GM06990 (cell line): Measurements from ENCODE around the gene GJA10.

Source experiments
- DNase-seq: peaks from one replicate; pipeline ENCODE4 v3.0.0-alpha.2; 2011; ENCODE audit not compliant: insufficient read length; ENCODE audit errors: extremely low read depth
- H3K27me3 ChIP-seq: replicated peaks from 2 replicates; pipeline ENCODE4 v1.6.0; 2011; ENCODE audit warnings: low read length; ENCODE audit not compliant: control insufficient read depth, insufficient read depth
- H3K36me3 ChIP-seq: 2 replicates; pipeline ENCODE4 v1.5.1; 2011; ENCODE audit warnings: low read length; ENCODE audit not compliant: control insufficient read depth, insufficient read depth
- H3K4me3 ChIP-seq: replicated peaks from 2 replicates; pipeline ENCODE4 v1.5.1; 2011; ENCODE audit warnings: low read depth, mild to moderate bottlenecking, control low read depth, low read length
- CTCF ChIP-seq: IDR thresholded peaks from 2 replicates; pipeline ENCODE4 v1.5.1; 2011; ENCODE audit warnings: low read length, control low read depth, mild to moderate bottlenecking, inconsistent platforms; ENCODE audit not compliant: insufficient read depth, poor library complexity, severe bottlenecking

Gene GJA10

GRCh38 chr6:89942601-89943000 is 48.3 kb downstream of the GJA10 start:
- Histone ChIP-seq H3K27me3 (peaks cover 3% of the 10 kb centered on the region), H3K4me3 (no peak overlapping the region), H3K36me3 (no peaks in the 10 kb centered on the region)
- DNase-seq, result no peak
- no peak for TF ChIP-seq CTCF

GRCh38 chr6:89944181-89944755 is 50.0 kb downstream of the GJA10 start:
- no peak for DNase-seq
- no peaks in the 10 kb centered on the region for H3K36me3 ChIP-seq
- H3K27me3 ChIP-seq, result peaks cover 3% of the 10 kb centered on the region
- no peak overlapping the region for H3K4me3 ChIP-seq
- TF ChIP-seq CTCF, result no peak

GRCh38 chr6:89944826-89945407 is 50.6 kb downstream of the GJA10 start:
- Histone ChIP-seq H3K4me3 (no peak overlapping the region), H3K27me3 (peaks cover 3% of the 10 kb centered on the region), H3K36me3 (no peaks in the 10 kb centered on the region)
- no peak for DNase-seq
- TF ChIP-seq CTCF, result peak; percentile 43
